Measurements from ENCODE around the gene LMBRD2. TPM values are rescaled to one million over a fixed set of nuclear protein-coding genes. Genes with fewer than 3 reads are reported as not detected.

The LMBRD2 gene
- total and polyA plus RNA-seq, 10 of the 15 experiments (the other 5 are each of a cell fraction or from before 2014, with no cell fraction given), result 0.90 to 9.8 (median 6.5) TPM

GRCh38 chr5:36099748-36100147 lies 51.9 kb downstream of the LMBRD2 start (continued):
- TF ChIP-seq ZBTB33 (IDR thresholded peaks at IDR 0.05) (no peak), PKNOX1 (IDR thresholded peaks at IDR 0.05) (no peak), ZZZ3 (IDR thresholded peaks at IDR 0.05; ENCODE audit: control insufficient read depth, insufficient read length, low read depth) (no peak), ZNF622 (IDR thresholded peaks at IDR 0.05) (no peak), BCLAF1 (IDR thresholded peaks at IDR 0.05) (no peak), CBX5 (IDR thresholded peaks at IDR 0.05; ENCODE audit: low read depth) (no peak), ASH2L (IDR thresholded peaks at IDR 0.05; ENCODE audit: borderline replicate concordance, low read depth) (no peak), SMARCA5 (IDR thresholded peaks at IDR 0.05) (no peak), SREBF1 (IDR thresholded peaks at IDR 0.05; ENCODE audit: low read length) (no peak), IKZF1 (conservative IDR thresholded peaks at IDR 0.05) (no peak)
